PC-3 (cell line): ENCODE results near the gene LMLN.

Experiments used
- EZH2 ChIP-seq: fragments of 300-600 bp; sonication (generic); IDR thresholded peaks from one replicate; pipeline ENCODE4 v1.6.1; 2017; ENCODE audit warnings: antibody characterized with exemption, mild to moderate bottlenecking, low read length; ENCODE audit not compliant: unreplicated experiment
- TF ChIP-seq, protein P1 (sequence below): fragments of 300-600 bp; sonication (generic); conservative IDR thresholded peaks from 2 replicates; pipeline ENCODE4 v1.5.1; 2017; ENCODE audit warnings: antibody characterized with exemption, low read depth, mild to moderate bottlenecking, low read length

DNA sequence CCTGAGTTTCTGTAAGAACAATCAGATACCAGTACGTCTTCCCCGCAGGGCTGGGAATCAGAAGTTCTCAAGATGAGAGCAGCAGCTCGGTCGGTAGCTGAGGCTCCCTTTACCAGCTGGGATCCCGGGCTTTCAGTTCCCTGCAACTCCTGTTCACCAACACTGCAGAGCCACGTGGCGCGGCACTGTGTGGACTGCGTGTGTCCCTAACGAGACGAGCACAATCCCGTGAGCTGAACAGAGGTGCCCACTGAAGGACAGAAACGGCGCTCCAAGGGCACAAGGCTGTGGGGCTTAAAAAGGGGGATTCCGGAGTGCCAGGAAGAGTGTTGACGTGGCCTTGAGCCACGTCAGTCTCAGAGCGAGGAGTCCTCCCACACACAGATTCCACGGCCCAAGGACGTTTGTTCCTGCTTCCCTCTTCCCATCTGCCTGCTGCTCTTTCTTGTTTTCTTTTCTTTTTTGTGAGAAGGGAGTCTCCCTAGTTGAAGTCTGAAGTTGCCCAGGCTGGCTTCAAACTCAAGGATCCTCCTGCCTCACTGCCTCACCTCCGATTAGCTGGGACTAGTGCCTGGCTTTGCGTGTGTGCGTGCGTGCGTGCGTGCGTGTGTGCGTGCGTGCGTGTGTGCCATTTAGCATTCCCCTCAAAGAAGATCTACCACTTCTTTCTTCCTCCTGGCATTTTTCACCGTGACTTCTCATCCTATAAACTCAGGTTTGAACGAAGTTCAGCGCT, 47.1 kb upstream of the LMLN start:
- TF ChIP-seq, protein P1, sequence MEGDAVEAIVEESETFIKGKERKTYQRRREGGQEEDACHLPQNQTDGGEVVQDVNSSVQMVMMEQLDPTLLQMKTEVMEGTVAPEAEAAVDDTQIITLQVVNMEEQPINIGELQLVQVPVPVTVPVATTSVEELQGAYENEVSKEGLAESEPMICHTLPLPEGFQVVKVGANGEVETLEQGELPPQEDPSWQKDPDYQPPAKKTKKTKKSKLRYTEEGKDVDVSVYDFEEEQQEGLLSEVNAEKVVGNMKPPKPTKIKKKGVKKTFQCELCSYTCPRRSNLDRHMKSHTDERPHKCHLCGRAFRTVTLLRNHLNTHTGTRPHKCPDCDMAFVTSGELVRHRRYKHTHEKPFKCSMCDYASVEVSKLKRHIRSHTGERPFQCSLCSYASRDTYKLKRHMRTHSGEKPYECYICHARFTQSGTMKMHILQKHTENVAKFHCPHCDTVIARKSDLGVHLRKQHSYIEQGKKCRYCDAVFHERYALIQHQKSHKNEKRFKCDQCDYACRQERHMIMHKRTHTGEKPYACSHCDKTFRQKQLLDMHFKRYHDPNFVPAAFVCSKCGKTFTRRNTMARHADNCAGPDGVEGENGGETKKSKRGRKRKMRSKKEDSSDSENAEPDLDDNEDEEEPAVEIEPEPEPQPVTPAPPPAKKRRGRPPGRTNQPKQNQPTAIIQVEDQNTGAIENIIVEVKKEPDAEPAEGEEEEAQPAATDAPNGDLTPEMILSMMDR, result no peak
- TF ChIP-seq EZH2, result no peak
